Activated T-cell treated with anti-CD3 and anti-CD28 coated beads, Interleukin-2, amount 50 U/mL, for 72 hours (primary cell): ENCODE results near the gene CYB5R2. TPM values are rescaled to one million over a fixed set of nuclear protein-coding genes. Genes with fewer than 3 reads are reported as not detected.

Source experiments
- ATAC-seq, 2 donors: fragments of 150-1000 bp; cut with Tn5 transposase; replicated peaks in 1 of 2; 2 replicates each; pipeline ENCODE4 v1.10.0; 2021; ENCODE audit warnings: moderate library complexity in 2 of 2, mild to moderate bottlenecking in 1 of 2
- DNase-seq, 2 donors: peaks; one replicate each; pipeline ENCODE4 v3.0.0; 2021 to 2022; ENCODE audit warnings: mixed read lengths in 1 of 2
- H3K27ac Mint-ChIP-seq: one replicate; pipeline ENCODE4 v1.8.0; 2022; ENCODE audit warnings: mild to moderate bottlenecking, moderate library complexity, mixed read lengths
- H3K27me3 Mint-ChIP-seq: one replicate; pipeline ENCODE4 v1.8.0; 2022; ENCODE audit warnings: low read depth, mixed read lengths
- H3K36me3 Mint-ChIP-seq, 2 donors: one replicate each; pipeline ENCODE4 v1.8.0; 2022; ENCODE audit warnings: mixed read lengths in 2 of 2, mild to moderate bottlenecking in 1 of 2; ENCODE audit not compliant: insufficient read depth in 2 of 2
- H3K4me1 Mint-ChIP-seq: one replicate; pipeline ENCODE4 v1.8.0; 2022; ENCODE audit warnings: low read depth, mixed read lengths
- H3K4me3 Mint-ChIP-seq, 2 donors: one replicate each; pipeline ENCODE4 v1.8.0; 2022; ENCODE audit warnings: mild to moderate bottlenecking in 2 of 2, mixed read lengths in 2 of 2, moderate library complexity in 2 of 2
- H3K9me3 Mint-ChIP-seq, 2 donors: one replicate each; pipeline ENCODE4 v1.8.0; 2022; ENCODE audit warnings: mixed read lengths in 2 of 2
- total RNA-seq, 2 donors: library from RNA; stranded (reverse); gene quantifications; one replicate each; pipeline ENCODE4 v1.2.3, GENCODE V29; 2022

The CYB5R2 gene
- total RNA-seq, 2 donors from 2014 or later = 12.8 to 14.8 TPM

DNA sequence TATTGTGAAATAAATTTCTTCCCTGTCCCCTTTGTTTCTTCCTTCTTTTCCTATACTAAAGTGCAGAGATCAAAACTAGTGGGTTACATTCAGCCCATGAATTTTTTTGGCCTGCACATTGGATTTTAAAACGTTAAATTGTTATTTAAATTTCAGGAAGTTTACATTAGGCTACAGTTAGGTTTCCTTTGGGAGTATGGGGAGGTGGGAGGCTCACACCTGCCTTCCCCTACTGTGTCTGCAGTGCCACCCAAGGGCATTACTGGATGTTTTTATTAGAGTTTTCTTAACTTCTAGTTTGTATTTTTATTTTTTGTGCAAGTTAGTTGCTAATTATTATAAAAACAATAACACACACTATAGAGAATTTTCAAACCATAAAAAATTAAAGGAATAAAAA, 51.7 kb downstream of the CYB5R2 start:
- H3K36me3 Mint-ChIP-seq = no peaks in the 10 kb centered on the region
- H3K4me1 Mint-ChIP-seq = no peaks in the 10 kb centered on the region
- H3K4me3 Mint-ChIP-seq = no peak overlapping the region
- no peak overlapping the region for H3K27ac Mint-ChIP-seq
- H3K9me3 Mint-ChIP-seq = no peaks in the 10 kb centered on the region
- ATAC-seq = no peak
- no peaks in the 10 kb centered on the region for H3K27me3 Mint-ChIP-seq
- no peak for DNase-seq

DNA sequence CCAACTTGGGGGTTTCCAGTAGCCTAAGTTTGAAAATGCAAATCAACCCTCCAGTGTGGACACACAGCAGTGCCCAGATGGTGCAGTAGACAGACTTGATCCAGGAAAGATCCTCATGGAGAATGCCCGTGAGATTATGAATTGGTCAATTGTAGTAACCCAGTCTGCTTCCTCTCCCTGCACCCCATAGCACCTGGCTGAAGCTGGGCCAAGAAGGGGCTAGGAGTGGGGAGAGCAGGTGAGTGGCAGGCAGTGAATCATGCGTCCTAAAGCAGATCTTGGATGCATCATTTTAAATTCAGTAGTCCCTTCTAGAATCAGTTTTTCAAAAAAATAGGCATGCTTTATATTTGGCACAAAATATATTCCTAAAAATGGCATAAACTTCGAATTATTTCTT, 52.2 kb downstream of the CYB5R2 start:
- ATAC-seq = no peak
- H3K27me3 Mint-ChIP-seq = no peaks in the 10 kb centered on the region
- H3K4me3 Mint-ChIP-seq = no peak overlapping the region
- no peak for DNase-seq
- H3K27ac Mint-ChIP-seq = no peak overlapping the region
- H3K36me3 Mint-ChIP-seq = no peaks in the 10 kb centered on the region
- H3K4me1 Mint-ChIP-seq = no peaks in the 10 kb centered on the region
- no peaks in the 10 kb centered on the region for H3K9me3 Mint-ChIP-seq

DNA sequence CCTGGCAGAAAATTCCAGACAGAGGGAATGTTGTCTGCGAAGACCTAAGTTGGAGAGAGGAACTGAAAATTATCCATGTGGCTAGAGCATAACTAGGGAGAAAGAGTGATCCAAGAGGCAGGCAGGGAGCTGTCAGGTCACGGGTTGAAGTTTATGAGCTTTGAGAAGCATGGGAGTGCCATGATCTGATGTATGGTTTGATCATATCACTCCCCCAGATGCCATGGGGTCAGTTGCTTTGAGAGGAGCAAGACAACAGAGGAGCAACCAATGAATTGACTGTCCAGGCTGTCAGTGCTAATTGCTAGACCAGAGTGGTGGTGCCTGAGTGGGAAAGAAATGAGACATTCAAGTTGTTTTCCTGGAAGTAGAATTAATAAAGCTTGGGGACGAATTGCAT, 54.0 kb downstream of the CYB5R2 start:
- H3K27me3 Mint-ChIP-seq = no peaks in the 10 kb centered on the region
- H3K27ac Mint-ChIP-seq = no peak overlapping the region
- H3K36me3 Mint-ChIP-seq = peaks cover 0 to 2% of the 10 kb centered on the region in 2 donors
- H3K9me3 Mint-ChIP-seq = no peaks in the 10 kb centered on the region
- DNase-seq (no peak), ATAC-seq (no peak)
- H3K4me3 Mint-ChIP-seq = no peak overlapping the region
- no peaks in the 10 kb centered on the region for H3K4me1 Mint-ChIP-seq

DNA sequence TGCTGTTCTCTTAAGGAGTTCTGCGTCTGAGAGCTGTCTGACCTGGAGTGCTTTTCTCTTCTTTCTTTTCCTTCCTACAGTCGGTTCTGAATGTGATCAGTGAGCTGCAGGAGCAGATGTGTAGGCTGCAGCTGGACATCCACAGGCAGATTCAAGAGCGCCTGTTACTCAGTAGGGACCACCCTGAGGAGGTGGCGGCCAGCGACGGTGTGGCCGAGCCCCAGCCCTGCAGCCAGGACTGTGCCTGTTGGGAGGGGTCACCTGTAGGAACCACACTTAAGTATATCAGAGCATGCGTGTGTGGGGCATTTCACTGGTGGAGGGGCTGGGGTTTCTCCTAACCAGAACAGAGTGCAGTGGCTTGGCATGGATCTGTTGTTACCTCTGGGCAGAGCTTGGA, 56.3 kb downstream of the CYB5R2 start:
- Mint-ChIP-seq H3K9me3 (no peaks in the 10 kb centered on the region), H3K36me3 (peaks cover 0 to 2% of the 10 kb centered on the region in 2 donors), H3K27me3 (no peaks in the 10 kb centered on the region), H3K4me3 (no peak overlapping the region), H3K27ac (no peak overlapping the region), H3K4me1 (no peaks in the 10 kb centered on the region)
- DNase-seq (no peak), ATAC-seq (no peak)

Other genes with a start within 250 kb of the CYB5R2 start
- gene OLFML1, start 188.0 kb downstream of the CYB5R2 start, total RNA-seq = not detected
- 10 to 100 TPM; 27.5 to 30.6 TPM for gene PPFIBP2, start 159.5 kb downstream of the CYB5R2 start, total RNA-seq
- gene OVCH2, start 33.0 kb upstream of the CYB5R2 start, total RNA-seq = not detected
- not detected for gene OR5P2, start 123.4 kb upstream of the CYB5R2 start, total RNA-seq
- not detected for gene OR5P3, start 157.3 kb upstream of the CYB5R2 start, total RNA-seq